Measurements from ENCODE around the gene VPS4A.

VPS4A gene

GRCh38 chr16:69368866-69369265, 57.7 kb downstream of the VPS4A start:
- no peak for DNase-seq

GRCh38 chr16:69371564-69371963, 60.4 kb downstream of the VPS4A start:
- DNase-seq = no peak

- DNase-seq = no peak
Observed at GRCh38 chr16:69373019-69373418, 61.9 kb downstream of the VPS4A start.
